GM23338 (cell line): Measurements from ENCODE around the gene TEKT4. TPM values are rescaled to one million over a fixed set of nuclear protein-coding genes. Genes with fewer than 3 reads are reported as not detected.
A peak's percentile ranks its signal among the peaks of the same experiment; 100 is the strongest.

Experiments
- ATAC-seq: fragments of 200-7000 bp; cut with Tn5 transposase; 3 replicates; pipeline ENCODE4 v1.9.1; 2020
- DNase-seq: peaks from one replicate; pipeline ENCODE4 v3.0.0-alpha.2; 2015; ENCODE audit warnings: low spot score
- H2AFZ ChIP-seq: fragments of 200-600 bp; sonication (generic); 2 replicates; pipeline ENCODE4 v1.8.0; 2016; ENCODE audit warnings: antibody characterized with exemption, mild to moderate bottlenecking, moderate library complexity
- H3F3A ChIP-seq: fragments of 200-600 bp; sonication (generic); replicated peaks from 2 replicates; pipeline ENCODE4 v1.8.0; 2017; ENCODE audit warnings: antibody characterized with exemption, mixed run types, low read depth
- H3K27ac ChIP-seq: fragments of 200-600 bp; sonication (generic); 2 replicates; pipeline ENCODE4 v1.6.1; 2016; ENCODE audit warnings: low read depth
- H3K27me3 ChIP-seq: fragments of 200-600 bp; sonication (generic); 2 replicates; pipeline ENCODE4 v1.8.0; 2016; ENCODE audit warnings: mild to moderate bottlenecking, mixed run types, moderate library complexity; ENCODE audit not compliant: insufficient read depth
- H3K36me3 ChIP-seq: fragments of 200-600 bp; sonication (generic); 2 replicates; pipeline ENCODE4 v1.8.0; 2016; ENCODE audit warnings: mild to moderate bottlenecking; ENCODE audit not compliant: insufficient read depth
- H3K4me1 ChIP-seq: fragments of 200-600 bp; sonication (generic); 2 replicates; pipeline ENCODE4 v1.8.0; 2016; ENCODE audit warnings: mild to moderate bottlenecking, moderate library complexity; ENCODE audit not compliant: insufficient read depth
- H3K4me2 ChIP-seq: fragments of 200-600 bp; sonication (generic); 2 replicates; pipeline ENCODE4 v1.7.1; 2017; ENCODE audit warnings: mixed run types
- H3K4me3 ChIP-seq: fragments of 200-600 bp; sonication (generic); 2 replicates; pipeline ENCODE4 v1.6.1; 2016; ENCODE audit warnings: mixed run types
- H3K79me2 ChIP-seq: fragments of 200-600 bp; sonication (generic); replicated peaks from 2 replicates; pipeline ENCODE4 v1.8.0; 2017; ENCODE audit warnings: mild to moderate bottlenecking; ENCODE audit not compliant: insufficient read depth
- H3K9me2 ChIP-seq: fragments of 200-600 bp; sonication (generic); 2 replicates; pipeline ENCODE4 v1.8.0; 2017; ENCODE audit not compliant: insufficient read depth
- H4K20me1 ChIP-seq: fragments of 200-600 bp; sonication (generic); replicated peaks from 2 replicates; pipeline ENCODE4 v1.8.0; 2017; ENCODE audit warnings: mild to moderate bottlenecking; ENCODE audit not compliant: insufficient read depth
- H3K27ac Mint-ChIP-seq: 2 replicates; pipeline ENCODE4 v1.8.0; 2020; ENCODE audit warnings: inconsistent platforms, mild to moderate bottlenecking, moderate library complexity, mixed read lengths
- H3K27me3 Mint-ChIP-seq: 3 replicates; pipeline ENCODE4 v1.8.0; 2022; ENCODE audit warnings: low read depth, mild to moderate bottlenecking, moderate library complexity, mixed read lengths, inconsistent platforms; ENCODE audit not compliant: insufficient read depth, poor library complexity
- H3K36me3 Mint-ChIP-seq: 3 replicates; pipeline ENCODE4 v1.8.0; 2021; ENCODE audit warnings: low read depth, mild to moderate bottlenecking, inconsistent platforms, moderate library complexity, mixed read lengths
- H3K4me1 Mint-ChIP-seq: 3 replicates; pipeline ENCODE4 v1.8.0; 2020; ENCODE audit warnings: mild to moderate bottlenecking, inconsistent platforms, mixed read lengths
- H3K4me3 Mint-ChIP-seq: 3 replicates; pipeline ENCODE4 v1.8.0; 2021; ENCODE audit warnings: moderate library complexity, mild to moderate bottlenecking, inconsistent platforms, mixed read lengths
- H3K9me3 Mint-ChIP-seq: 3 replicates; pipeline ENCODE4 v1.8.0; 2020; ENCODE audit warnings: moderate library complexity, mild to moderate bottlenecking, inconsistent platforms, mixed read lengths
- CREB1 ChIP-seq: fragments of 250-450 bp; sonication (Bioruptor Pico); IDR thresholded peaks from 2 replicates; pipeline ENCODE4 v1.5.0; 2020; ENCODE audit warnings: low read depth, mild to moderate bottlenecking, moderate library complexity
- JUNB ChIP-seq: IDR thresholded peaks from one replicate; pipeline ENCODE4 v1.6.1; 2016; ENCODE audit warnings: antibody characterized with exemption; ENCODE audit not compliant: unreplicated experiment
- NANOG ChIP-seq: IDR thresholded peaks from 2 replicates; pipeline ENCODE4 v1.6.1; 2016; ENCODE audit warnings: antibody characterized with exemption, borderline replicate concordance
- POLR2AphosphoS5 ChIP-seq: IDR thresholded peaks from 2 replicates; pipeline ENCODE4 v1.6.1; 2016; ENCODE audit warnings: antibody characterized with exemption, low read depth
- STAT1 ChIP-seq: IDR thresholded peaks from one replicate; pipeline ENCODE4 v1.6.1; 2016; ENCODE audit warnings: antibody characterized with exemption; ENCODE audit not compliant: unreplicated experiment
- ZNF114 ChIP-seq: fragments of 250-450 bp; sonication (Bioruptor Pico); IDR thresholded peaks from 2 replicates; pipeline ENCODE4 v1.5.0; 2020; ENCODE audit warnings: mild to moderate bottlenecking, moderate library complexity
- ZNF331 ChIP-seq: fragments of 250-450 bp; sonication (Bioruptor Pico); IDR thresholded peaks from 2 replicates; pipeline ENCODE4 v1.5.0; 2020; ENCODE audit warnings: low read depth, mild to moderate bottlenecking, moderate library complexity
- polyA plus RNA-seq: library from polyadenylated mRNA; unstranded; fragments of >200 nt; fragmentation: Nextera tagmentation; extraction: Ambion mirVana; gene quantifications from 2 replicates; pipeline ENCODE4 v1.2.1, GENCODE V29; 2016
- total RNA-seq: library from RNA; depleted of rRNA; stranded (reverse); fragments of >200 nt; shearing (Covaris generic); gene quantifications from 2 replicates; pipeline ENCODE4 v1.2.3, GENCODE V29; 2014
- TF ChIP-seq, protein P1 (sequence below), 2 experiments: fragments of 200-600 bp in 1 of 2; sonication (generic) in 1 of 2; conservative IDR thresholded peaks; 2 replicates each; pipeline versions ENCODE4 v1.5.1 to v1.6.1; 2016 to 2017; ENCODE audit warnings: antibody characterized with exemption in 2 of 2, low read depth in 2 of 2, mild to moderate bottlenecking in 2 of 2, moderate library complexity in 1 of 2

Gene TEKT4
- total and polyA plus RNA-seq, 2 experiments from 2014 or later, result not detected

DNA sequence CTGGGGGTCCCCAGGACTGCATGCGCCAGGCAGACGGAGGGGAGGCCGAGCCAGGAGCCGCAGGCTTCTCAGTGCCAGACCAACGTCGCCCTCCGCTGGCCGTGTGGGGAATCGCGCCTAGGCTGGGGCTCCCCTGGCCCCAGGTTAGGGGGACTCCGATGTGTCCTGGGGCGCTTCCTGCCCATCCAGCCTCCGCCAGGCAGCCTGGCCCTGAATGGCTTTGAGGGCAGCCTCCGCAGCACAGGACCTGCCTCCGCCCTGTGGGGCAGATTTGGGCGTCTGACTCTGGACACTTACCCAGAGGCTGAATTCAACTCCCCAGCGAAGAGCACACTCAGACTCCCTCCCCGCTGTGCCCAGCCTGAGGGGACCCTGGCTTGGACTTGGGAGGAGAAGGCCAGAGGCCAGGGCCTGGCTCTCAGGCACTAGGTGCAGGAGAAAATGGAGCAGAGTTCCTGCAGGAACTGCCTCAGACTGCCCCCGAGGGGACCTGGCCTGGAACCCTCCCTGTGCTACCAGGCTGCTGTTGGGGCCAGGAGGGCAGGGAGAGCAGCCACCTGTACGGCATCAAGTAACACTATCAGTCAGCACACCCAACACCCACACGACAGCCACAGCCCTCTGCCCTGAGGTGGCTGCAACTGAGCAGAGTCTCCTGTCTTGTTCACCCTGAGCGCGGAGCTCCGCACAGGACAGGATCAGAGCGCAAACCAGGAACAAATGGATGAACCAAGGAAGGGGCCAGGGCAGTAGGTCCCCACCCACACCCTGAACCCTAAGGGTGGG, 597 bp upstream of the TEKT4 start:
- H3K27me3 ChIP-seq, result peaks cover 79% of the 10 kb centered on the region
- peak overlapping the region; percentile 73 for H3K4me2 ChIP-seq
- no peaks in the 10 kb centered on the region for H3K36me3 ChIP-seq
- H3K27ac ChIP-seq, result no peak overlapping the region
- no peaks in the 10 kb centered on the region for H3K9me2 ChIP-seq
- no peak for TF ChIP-seq STAT1
- TF ChIP-seq, protein P1, sequence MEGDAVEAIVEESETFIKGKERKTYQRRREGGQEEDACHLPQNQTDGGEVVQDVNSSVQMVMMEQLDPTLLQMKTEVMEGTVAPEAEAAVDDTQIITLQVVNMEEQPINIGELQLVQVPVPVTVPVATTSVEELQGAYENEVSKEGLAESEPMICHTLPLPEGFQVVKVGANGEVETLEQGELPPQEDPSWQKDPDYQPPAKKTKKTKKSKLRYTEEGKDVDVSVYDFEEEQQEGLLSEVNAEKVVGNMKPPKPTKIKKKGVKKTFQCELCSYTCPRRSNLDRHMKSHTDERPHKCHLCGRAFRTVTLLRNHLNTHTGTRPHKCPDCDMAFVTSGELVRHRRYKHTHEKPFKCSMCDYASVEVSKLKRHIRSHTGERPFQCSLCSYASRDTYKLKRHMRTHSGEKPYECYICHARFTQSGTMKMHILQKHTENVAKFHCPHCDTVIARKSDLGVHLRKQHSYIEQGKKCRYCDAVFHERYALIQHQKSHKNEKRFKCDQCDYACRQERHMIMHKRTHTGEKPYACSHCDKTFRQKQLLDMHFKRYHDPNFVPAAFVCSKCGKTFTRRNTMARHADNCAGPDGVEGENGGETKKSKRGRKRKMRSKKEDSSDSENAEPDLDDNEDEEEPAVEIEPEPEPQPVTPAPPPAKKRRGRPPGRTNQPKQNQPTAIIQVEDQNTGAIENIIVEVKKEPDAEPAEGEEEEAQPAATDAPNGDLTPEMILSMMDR (conservative IDR thresholded peaks at IDR 0.05; ENCODE audit: low read depth in 2 of 2), result peak; percentile 58 to 82
- no peaks in the 10 kb centered on the region for H3K79me2 ChIP-seq
- no peak overlapping the region for H3K27ac Mint-ChIP-seq
- no peaks in the 10 kb centered on the region for H3F3A ChIP-seq
- H3K4me1 Mint-ChIP-seq, result peaks cover 3% of the 10 kb centered on the region; the same call in 2 of the 3 replicates
- peaks cover 41% of the 10 kb centered on the region for H3K27me3 Mint-ChIP-seq
- H2AFZ ChIP-seq, result no peak overlapping the region
- DNase-seq (peak; percentile 77), ATAC-seq (peak; percentile 10)
- H3K36me3 Mint-ChIP-seq, result no peaks in the 10 kb centered on the region
- H3K4me3 ChIP-seq, result peak overlapping the region; percentile 23; the same call in 1 of the 2 replicates
- peak overlapping the region; percentile 73 for H3K4me3 Mint-ChIP-seq
- no peaks in the 10 kb centered on the region for H3K4me1 ChIP-seq
- H4K20me1 ChIP-seq, result no peaks in the 10 kb centered on the region
- peaks cover under 1% of the 10 kb centered on the region; the same call in 1 of the 3 replicates for H3K9me3 Mint-ChIP-seq

DNA sequence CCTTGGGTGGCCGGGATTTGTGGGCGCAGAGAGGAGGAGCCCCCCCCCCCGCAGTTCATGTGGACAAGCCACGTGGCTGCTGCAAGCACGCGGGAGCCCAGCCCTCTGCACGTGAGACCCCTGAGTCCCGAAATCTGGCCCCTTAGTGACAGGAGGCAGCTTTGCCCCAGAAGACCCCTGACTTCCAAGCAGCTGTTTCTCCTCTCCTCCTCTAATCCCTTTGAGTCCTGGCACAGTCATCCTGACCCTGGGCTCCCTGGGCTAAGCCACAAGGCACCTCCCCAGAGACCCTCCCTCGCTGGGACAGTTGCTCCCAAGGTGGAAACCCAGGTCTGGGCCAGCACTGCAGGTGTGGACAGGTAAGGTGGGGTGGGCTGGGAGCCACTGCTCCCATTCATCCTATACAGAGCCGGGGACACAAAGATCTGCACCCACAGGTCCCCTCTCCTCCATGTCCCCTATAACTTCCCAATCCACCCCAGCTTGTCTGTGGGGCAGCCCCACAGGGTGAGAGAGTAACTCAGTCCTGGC, 923 bp downstream of the TEKT4 start:
- H3K4me1 Mint-ChIP-seq, result peaks cover 3% of the 10 kb centered on the region; the same call in 2 of the 3 replicates
- H3K9me3 Mint-ChIP-seq, result peaks cover 2% of the 10 kb centered on the region; the same call in 1 of the 3 replicates
- no peaks in the 10 kb centered on the region for H3K36me3 Mint-ChIP-seq
- Histone ChIP-seq H3K27ac (no peak overlapping the region), H3F3A (no peaks in the 10 kb centered on the region), H3K27me3 (peaks cover 63% of the 10 kb centered on the region), H2AFZ (no peak overlapping the region; the same call in 1 of the 2 replicates), H3K79me2 (no peaks in the 10 kb centered on the region), H3K4me3 (no peak overlapping the region), H3K9me2 (no peaks in the 10 kb centered on the region), H3K36me3 (no peaks in the 10 kb centered on the region), H3K4me2 (no peak overlapping the region), H3K4me1 (no peaks in the 10 kb centered on the region), H4K20me1 (no peaks in the 10 kb centered on the region)
- H3K4me3 Mint-ChIP-seq, result peak overlapping the region; percentile 52; the same call in 2 of the 3 replicates
- no peak overlapping the region for H3K27ac Mint-ChIP-seq
- peaks cover 44% of the 10 kb centered on the region for H3K27me3 Mint-ChIP-seq
- no peak for ATAC-seq
- no peak for DNase-seq
- no peak for TF ChIP-seq NANOG
- no peak for TF ChIP-seq JUNB
- TF ChIP-seq ZNF331, result no peak
- TF ChIP-seq POLR2AphosphoS5, result no peak
- no peak for TF ChIP-seq CREB1
- TF ChIP-seq ZNF114 (CRISPR knock-in tag), result no peak
